GM23338 (cell line): ENCODE measurements around the gene UBE2V1.

Source experiments
- EZH2 ChIP-seq: fragments of 200-600 bp; sonication (generic); IDR thresholded peaks from one replicate; pipeline ENCODE4 v1.8.0; 2017; ENCODE audit warnings: antibody characterized with exemption, mild to moderate bottlenecking, low read depth; ENCODE audit not compliant: unreplicated experiment
- NANOG ChIP-seq: IDR thresholded peaks from 2 replicates; pipeline ENCODE4 v1.6.1; 2016; ENCODE audit warnings: antibody characterized with exemption, borderline replicate concordance
- POLR2AphosphoS5 ChIP-seq: IDR thresholded peaks from 2 replicates; pipeline ENCODE4 v1.6.1; 2016; ENCODE audit warnings: antibody characterized with exemption, low read depth
- TF ChIP-seq, protein P1 (sequence below), 2 experiments: fragments of 200-600 bp in 1 of 2; sonication (generic) in 1 of 2; conservative IDR thresholded peaks; 2 replicates each; pipeline versions ENCODE4 v1.5.1 to v1.6.1; 2016 to 2017; ENCODE audit warnings: antibody characterized with exemption in 2 of 2, low read depth in 2 of 2, mild to moderate bottlenecking in 2 of 2, moderate library complexity in 1 of 2
- TF ChIP-seq, protein P2 (sequence below): IDR thresholded peaks from one replicate; pipeline ENCODE4 v1.6.1; 2018; ENCODE audit warnings: antibody characterized with exemption; ENCODE audit not compliant: unreplicated experiment
- TF ChIP-seq, protein P3 (sequence below): IDR thresholded peaks from 2 replicates; pipeline ENCODE4 v1.6.1; 2016; ENCODE audit warnings: antibody characterized with exemption

DNA sequence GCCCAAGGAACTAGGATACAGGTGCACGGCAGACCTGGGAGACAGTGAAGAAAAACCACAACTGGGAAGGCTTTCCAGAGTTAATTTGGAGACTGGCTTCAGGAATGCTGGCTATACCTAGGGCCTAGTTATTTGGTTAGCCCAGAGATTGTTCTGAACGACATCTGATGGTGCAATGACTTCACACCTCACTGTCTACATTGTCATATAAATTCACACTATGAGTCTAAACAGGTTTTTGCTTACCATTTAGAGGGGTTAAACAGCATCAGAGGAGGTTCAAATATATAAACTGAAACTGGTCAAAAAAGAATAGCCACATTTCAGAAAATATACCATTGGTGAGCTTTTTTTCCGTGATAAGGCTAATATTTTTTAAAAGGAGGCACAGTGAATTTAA is 16.7 kb downstream of the UBE2V1 start:
- TF ChIP-seq, protein P1, sequence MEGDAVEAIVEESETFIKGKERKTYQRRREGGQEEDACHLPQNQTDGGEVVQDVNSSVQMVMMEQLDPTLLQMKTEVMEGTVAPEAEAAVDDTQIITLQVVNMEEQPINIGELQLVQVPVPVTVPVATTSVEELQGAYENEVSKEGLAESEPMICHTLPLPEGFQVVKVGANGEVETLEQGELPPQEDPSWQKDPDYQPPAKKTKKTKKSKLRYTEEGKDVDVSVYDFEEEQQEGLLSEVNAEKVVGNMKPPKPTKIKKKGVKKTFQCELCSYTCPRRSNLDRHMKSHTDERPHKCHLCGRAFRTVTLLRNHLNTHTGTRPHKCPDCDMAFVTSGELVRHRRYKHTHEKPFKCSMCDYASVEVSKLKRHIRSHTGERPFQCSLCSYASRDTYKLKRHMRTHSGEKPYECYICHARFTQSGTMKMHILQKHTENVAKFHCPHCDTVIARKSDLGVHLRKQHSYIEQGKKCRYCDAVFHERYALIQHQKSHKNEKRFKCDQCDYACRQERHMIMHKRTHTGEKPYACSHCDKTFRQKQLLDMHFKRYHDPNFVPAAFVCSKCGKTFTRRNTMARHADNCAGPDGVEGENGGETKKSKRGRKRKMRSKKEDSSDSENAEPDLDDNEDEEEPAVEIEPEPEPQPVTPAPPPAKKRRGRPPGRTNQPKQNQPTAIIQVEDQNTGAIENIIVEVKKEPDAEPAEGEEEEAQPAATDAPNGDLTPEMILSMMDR (conservative IDR thresholded peaks at IDR 0.05; ENCODE audit: low read depth in 2 of 2): no peak
- TF ChIP-seq EZH2 (no peak), POLR2AphosphoS5 (no peak), NANOG (no peak)
- TF ChIP-seq, protein P2, sequence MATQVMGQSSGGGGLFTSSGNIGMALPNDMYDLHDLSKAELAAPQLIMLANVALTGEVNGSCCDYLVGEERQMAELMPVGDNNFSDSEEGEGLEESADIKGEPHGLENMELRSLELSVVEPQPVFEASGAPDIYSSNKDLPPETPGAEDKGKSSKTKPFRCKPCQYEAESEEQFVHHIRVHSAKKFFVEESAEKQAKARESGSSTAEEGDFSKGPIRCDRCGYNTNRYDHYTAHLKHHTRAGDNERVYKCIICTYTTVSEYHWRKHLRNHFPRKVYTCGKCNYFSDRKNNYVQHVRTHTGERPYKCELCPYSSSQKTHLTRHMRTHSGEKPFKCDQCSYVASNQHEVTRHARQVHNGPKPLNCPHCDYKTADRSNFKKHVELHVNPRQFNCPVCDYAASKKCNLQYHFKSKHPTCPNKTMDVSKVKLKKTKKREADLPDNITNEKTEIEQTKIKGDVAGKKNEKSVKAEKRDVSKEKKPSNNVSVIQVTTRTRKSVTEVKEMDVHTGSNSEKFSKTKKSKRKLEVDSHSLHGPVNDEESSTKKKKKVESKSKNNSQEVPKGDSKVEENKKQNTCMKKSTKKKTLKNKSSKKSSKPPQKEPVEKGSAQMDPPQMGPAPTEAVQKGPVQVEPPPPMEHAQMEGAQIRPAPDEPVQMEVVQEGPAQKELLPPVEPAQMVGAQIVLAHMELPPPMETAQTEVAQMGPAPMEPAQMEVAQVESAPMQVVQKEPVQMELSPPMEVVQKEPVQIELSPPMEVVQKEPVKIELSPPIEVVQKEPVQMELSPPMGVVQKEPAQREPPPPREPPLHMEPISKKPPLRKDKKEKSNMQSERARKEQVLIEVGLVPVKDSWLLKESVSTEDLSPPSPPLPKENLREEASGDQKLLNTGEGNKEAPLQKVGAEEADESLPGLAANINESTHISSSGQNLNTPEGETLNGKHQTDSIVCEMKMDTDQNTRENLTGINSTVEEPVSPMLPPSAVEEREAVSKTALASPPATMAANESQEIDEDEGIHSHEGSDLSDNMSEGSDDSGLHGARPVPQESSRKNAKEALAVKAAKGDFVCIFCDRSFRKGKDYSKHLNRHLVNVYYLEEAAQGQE: no peak
- TF ChIP-seq, protein P3, sequence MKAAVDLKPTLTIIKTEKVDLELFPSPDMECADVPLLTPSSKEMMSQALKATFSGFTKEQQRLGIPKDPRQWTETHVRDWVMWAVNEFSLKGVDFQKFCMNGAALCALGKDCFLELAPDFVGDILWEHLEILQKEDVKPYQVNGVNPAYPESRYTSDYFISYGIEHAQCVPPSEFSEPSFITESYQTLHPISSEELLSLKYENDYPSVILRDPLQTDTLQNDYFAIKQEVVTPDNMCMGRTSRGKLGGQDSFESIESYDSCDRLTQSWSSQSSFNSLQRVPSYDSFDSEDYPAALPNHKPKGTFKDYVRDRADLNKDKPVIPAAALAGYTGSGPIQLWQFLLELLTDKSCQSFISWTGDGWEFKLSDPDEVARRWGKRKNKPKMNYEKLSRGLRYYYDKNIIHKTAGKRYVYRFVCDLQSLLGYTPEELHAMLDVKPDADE: no peak
